AG04450 (cell line): ENCODE results near the gene RUNX2. TPM values are rescaled to one million over a fixed set of nuclear protein-coding genes. Genes with fewer than 3 reads are reported as not detected.
A peak's percentile ranks its signal among the peaks of the same experiment; 100 is the strongest.

ENCODE experiments used
- CTCF ChIA-PET: fragments of 300-600, 350-600 bp; formaldehyde crosslinking; extraction: SDS; loops from one replicate; lab custom pipeline; 2022; ENCODE audit warnings: antibody characterized with exemption, inconsistent platforms; lab: Charles Lee
- POLR2A ChIA-PET: fragments of 350-600 bp; formaldehyde crosslinking; extraction: SDS; loops from one replicate; lab custom pipeline; 2021; ENCODE audit warnings: antibody characterized with exemption, inconsistent platforms; lab: Yijun Ruan, JAX
- DNase-seq: peaks from one replicate; pipeline ENCODE4 v3.0.0-alpha.2; 2011; ENCODE audit warnings: low read depth, low spot score
- H3K27ac ChIP-seq: one replicate; pipeline ENCODE4 v1.5.1; 2012; ENCODE audit warnings: low read depth, low read length, control low read depth
- H3K27me3 ChIP-seq: one replicate; pipeline ENCODE4 v1.6.0; 2012; ENCODE audit warnings: low read length; ENCODE audit not compliant: control insufficient read depth, insufficient read depth
- H3K4me3 ChIP-seq: 2 replicates; pipeline ENCODE4 v1.5.1; 2011; ENCODE audit warnings: mild to moderate bottlenecking, low read depth, low read length, control low read depth
- H3K9me3 ChIP-seq: 2 replicates; pipeline ENCODE4 v1.5.1; 2012; ENCODE audit warnings: low read length; ENCODE audit not compliant: control insufficient read depth, insufficient read depth
- polyA plus RNA-seq: library from polyadenylated mRNA; depleted of rRNA; stranded (reverse); fragments of >200 nt; gene quantifications from 2 replicates; pipeline ENCODE4 v1.2.3, GENCODE V29; 2011
- TF ChIP-seq, protein P1 (sequence below): IDR thresholded peaks from 2 replicates; pipeline ENCODE4 v1.5.1; 2011; ENCODE audit warnings: low read depth, low read length, control low read depth, inconsistent platforms

The RUNX2 gene
- polyA plus RNA-seq, 1 experiment: 3.4 TPM

- no peak overlapping the region for H3K27ac ChIP-seq
- TF ChIP-seq, protein P1, sequence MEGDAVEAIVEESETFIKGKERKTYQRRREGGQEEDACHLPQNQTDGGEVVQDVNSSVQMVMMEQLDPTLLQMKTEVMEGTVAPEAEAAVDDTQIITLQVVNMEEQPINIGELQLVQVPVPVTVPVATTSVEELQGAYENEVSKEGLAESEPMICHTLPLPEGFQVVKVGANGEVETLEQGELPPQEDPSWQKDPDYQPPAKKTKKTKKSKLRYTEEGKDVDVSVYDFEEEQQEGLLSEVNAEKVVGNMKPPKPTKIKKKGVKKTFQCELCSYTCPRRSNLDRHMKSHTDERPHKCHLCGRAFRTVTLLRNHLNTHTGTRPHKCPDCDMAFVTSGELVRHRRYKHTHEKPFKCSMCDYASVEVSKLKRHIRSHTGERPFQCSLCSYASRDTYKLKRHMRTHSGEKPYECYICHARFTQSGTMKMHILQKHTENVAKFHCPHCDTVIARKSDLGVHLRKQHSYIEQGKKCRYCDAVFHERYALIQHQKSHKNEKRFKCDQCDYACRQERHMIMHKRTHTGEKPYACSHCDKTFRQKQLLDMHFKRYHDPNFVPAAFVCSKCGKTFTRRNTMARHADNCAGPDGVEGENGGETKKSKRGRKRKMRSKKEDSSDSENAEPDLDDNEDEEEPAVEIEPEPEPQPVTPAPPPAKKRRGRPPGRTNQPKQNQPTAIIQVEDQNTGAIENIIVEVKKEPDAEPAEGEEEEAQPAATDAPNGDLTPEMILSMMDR: no peak
- POLR2A ChIA-PET: no interaction called here
- no peaks in the 10 kb centered on the region for H3K9me3 ChIP-seq
- no peaks in the 10 kb centered on the region for H3K27me3 ChIP-seq
- DNase-seq: no peak
- CTCF ChIA-PET: no interaction called here
- H3K4me3 ChIP-seq: no peak overlapping the region
These were observed 122.0 kb downstream of the RUNX2 start for GRCh38 chr6:45450132-45450531.

DNA sequence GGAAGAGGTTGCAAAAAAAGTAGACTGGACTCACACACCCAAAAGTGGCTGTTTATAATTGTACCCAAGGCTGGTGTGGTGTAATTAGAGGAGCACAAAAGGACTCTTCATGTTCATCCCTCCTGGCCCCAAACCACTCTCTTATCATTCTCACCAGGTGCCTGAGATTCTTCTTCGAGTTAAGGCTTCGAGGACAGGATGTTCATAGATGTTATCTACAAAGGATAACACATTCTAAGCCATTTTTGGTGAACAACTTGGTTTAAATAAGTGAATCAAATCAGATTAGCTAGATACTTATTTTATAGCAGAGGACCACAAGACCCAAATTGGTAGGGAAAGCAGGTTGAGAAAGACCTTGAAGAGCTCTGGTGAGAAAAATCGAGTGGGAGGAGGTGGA, 122.7 kb downstream of the RUNX2 start:
- H3K9me3 ChIP-seq: no peaks in the 10 kb centered on the region
- H3K4me3 ChIP-seq: no peak overlapping the region
- POLR2A ChIA-PET: no interaction called here
- no peak overlapping the region for H3K27ac ChIP-seq
- TF ChIP-seq, protein P1: no peak
- no peaks in the 10 kb centered on the region for H3K27me3 ChIP-seq
- no peak for DNase-seq
- CTCF ChIA-PET: no interaction called here

GRCh38 chr6:45454008-45454911, 126.1 kb downstream of the RUNX2 start:
- ChIA-PET CTCF (interaction anchor here (0.6 to 0.8 kb wide), 3 partner anchors 21 to 260 kb away, joined by 3 to 5 read pairs (median 3); no protein-coding TSS in a partner anchor), POLR2A (interaction anchor here (0.6 kb wide), 1 partner anchor 8 kb away, joined by 4 read pairs; no protein-coding TSS in a partner anchor)
- TF ChIP-seq, protein P1: no peak
- Histone ChIP-seq H3K4me3 (no peak overlapping the region), H3K9me3 (no peaks in the 10 kb centered on the region), H3K27me3 (no peaks in the 10 kb centered on the region), H3K27ac (no peak overlapping the region)
- peak; percentile 37 for DNase-seq

GRCh38 chr6:45455408-45455807, 127.3 kb downstream of the RUNX2 start:
- no peak overlapping the region for H3K27ac ChIP-seq
- no peak overlapping the region for H3K4me3 ChIP-seq
- TF ChIP-seq, protein P1: no peak
- DNase-seq: no peak
- CTCF ChIA-PET: no interaction called here
- no peaks in the 10 kb centered on the region for H3K9me3 ChIP-seq
- POLR2A ChIA-PET: no interaction called here
- no peaks in the 10 kb centered on the region for H3K27me3 ChIP-seq

GRCh38 chr6:45457141-45457540, 129.0 kb downstream of the RUNX2 start:
- H3K9me3 ChIP-seq: no peaks in the 10 kb centered on the region
- no peaks in the 10 kb centered on the region for H3K27me3 ChIP-seq
- H3K27ac ChIP-seq: no peak overlapping the region
- ChIA-PET CTCF (no interaction called here), POLR2A (no interaction called here)
- TF ChIP-seq, protein P1: no peak
- no peak overlapping the region for H3K4me3 ChIP-seq
- DNase-seq: no peak
